Psoas muscle (tissue), 8 donors: ENCODE results near the gene PHPT1. TPM values are rescaled to one million over a fixed set of nuclear protein-coding genes. Genes with fewer than 3 reads are reported as not detected.
"Not testable (repeated sequence)": the region's sequence is repeated elsewhere in the genome, so short reads cannot be mapped to it uniquely, and the experiment has no call there.

Experiments used
- ATAC-seq, 4 donors: fragments of 200-7000 bp; cut with Tn5 transposase; one replicate each; pipeline ENCODE4 v1.9.1; 2020; ENCODE audit warnings: moderate library complexity in 3 of 4, mild to moderate bottlenecking in 2 of 4
- DNase-seq, 2 donors: peaks; one replicate each; pipeline ENCODE4 v3.0.0-alpha.2; 2020
- H3K27ac ChIP-seq: fragments of 200-600 bp; one replicate; pipeline ENCODE4 v1.8.0; 2022
- H3K27me3 ChIP-seq, 3 donors: fragments of 200-600 bp in 1 of 3; one replicate each; pipeline versions ENCODE4 v1.6.1 to v1.8.0; 2013 to 2022; ENCODE audit warnings: low read length in 2 of 3, mild to moderate bottlenecking in 2 of 3, moderate library complexity in 1 of 3; ENCODE audit not compliant: insufficient read depth in 3 of 3
- H3K36me3 ChIP-seq, 2 donors: fragments of 200-600 bp in 1 of 2; one replicate each; pipeline versions ENCODE4 v1.6.1 to v1.8.0; 2013 to 2022; ENCODE audit warnings: low read depth in 1 of 2, mild to moderate bottlenecking in 1 of 2, moderate library complexity in 1 of 2; ENCODE audit not compliant: insufficient read depth in 1 of 2
- H3K4me1 ChIP-seq: fragments of 200-600 bp; one replicate; pipeline ENCODE4 v1.8.0; 2022
- H3K4me3 ChIP-seq: fragments of 200-600 bp; one replicate; pipeline ENCODE4 v1.8.0; 2022; ENCODE audit warnings: mild to moderate bottlenecking
- H3K9me3 ChIP-seq: fragments of 200-600 bp; one replicate; pipeline ENCODE4 v1.8.0; 2022
- CTCF ChIP-seq: fragments of 200-600 bp; IDR thresholded peaks from one replicate; pipeline ENCODE4 v1.8.0; 2022; ENCODE audit warnings: antibody characterized with exemption
- WGBS, 3 donors: extraction: QIAGEN DNeasy Blood & Tissue Kit; methylation state at CpG; one replicate each; pipeline versions ENCODE4 v1.1.6 to v1.1.7; 2013; 5-methylcytosine and 5-hydroxymethylcytosine counted together
- intact Hi-C, 2 donors: fragments of 100-400 bp; cut with DNase I; formaldehyde crosslinking; loops; one replicate each; pipeline versions ENCODE4 v1.11.0 to v1.14.2; 2022
- polyA plus RNA-seq, 3 donors: library from polyadenylated mRNA; stranded (reverse); fragments of 200-250 nt; gene quantifications; one replicate each; pipeline ENCODE4 v1.2.3, GENCODE V29; 2013
- total RNA-seq, 4 donors: library from RNA; stranded (reverse); fragmentation: NEBNext Ultra II Directional in 2 of 4; extraction: Animal tissue kit (Norgen Biotek cat#: 25700) in 2 of 4; gene quantifications; one replicate each; pipeline versions ENCODE4 v1.2.1 to v1.2.4, GENCODE V29; 2021 to 2023
- donor health status: healthy with polysubstance abuse.
- donor health status: DM: no; HTN: no; CAD: no; lungs with moderate emphysema.
- donor health status: Bipolar disorder and iron deficiency.
- donor health status: healthy.
- donor health status: DM: yes; HTN: yes; CAD: no.
- donor health status: DM: no; HTN: no; CAD: no.
- donor health status: DM: no; HTN: no; CAD: no.
- donor health status: DM: yes; HTN: yes; CAD: no.

The PHPT1 gene
- total and polyA plus RNA-seq, 7 donors, result 154 to 295 (median 228) TPM

GRCh38 chr9:136829981-136830885 is 19.0 kb upstream of the PHPT1 start:
- peak in 1 of 4 donors; percentile 9 for ATAC-seq

GRCh38 chr9:136831002-136831719 is 18.0 kb upstream of the PHPT1 start:
- no peak for TF ChIP-seq CTCF
- ATAC-seq, result no peak

More at GRCh38 chr9:136829981-136830885, 19.0 kb upstream of the PHPT1 start:
- intact Hi-C loops, result no loop called here
- DNase-seq, result no peak
- WGBS, 3 donors, result 89 to 93% (median 92%) methylated on average over 41 of the region's 41 CpGs
- TF ChIP-seq CTCF, result no peak
- no peak overlapping the region for H3K4me3 ChIP-seq
- no peaks in the 10 kb centered on the region for H3K27me3 ChIP-seq
- H3K27ac ChIP-seq, result no peak overlapping the region
- no peaks in the 10 kb centered on the region for H3K4me1 ChIP-seq
- no peaks in the 10 kb centered on the region for H3K9me3 ChIP-seq
- peaks cover 0 to 81% of the 10 kb centered on the region in 2 donors for H3K36me3 ChIP-seq

GRCh38 chr9:136831720-136832104 is 17.5 kb upstream of the PHPT1 start:
- no peak overlapping the region for H3K4me3 ChIP-seq
- no peak for TF ChIP-seq CTCF
- DNase-seq (no peak), ATAC-seq (no peak)
- no peaks in the 10 kb centered on the region for H3K4me1 ChIP-seq
- 87 to 89% (median 88%) methylated on average over 23 of the region's 23 CpGs for WGBS, 3 donors
- H3K27ac ChIP-seq, result no peak overlapping the region
- no peaks in the 10 kb centered on the region for H3K9me3 ChIP-seq
- intact Hi-C loops, result no loop called here
- peaks cover 0 to 82% of the 10 kb centered on the region in 2 donors for H3K36me3 ChIP-seq
- no peaks in the 10 kb centered on the region for H3K27me3 ChIP-seq

More at GRCh38 chr9:136831002-136831719, 18.0 kb upstream of the PHPT1 start:
- H3K9me3 ChIP-seq, result no peaks in the 10 kb centered on the region
- intact Hi-C loops, result no loop called here
- DNase-seq, result no peak
- no peaks in the 10 kb centered on the region for H3K4me1 ChIP-seq
- no peak overlapping the region for H3K4me3 ChIP-seq
- H3K36me3 ChIP-seq, result peaks cover 0 to 82% of the 10 kb centered on the region in 2 donors
- WGBS, 3 donors, result 89 to 95% (median 90%) methylated on average over 30 of the region's 30 CpGs
- H3K27ac ChIP-seq, result no peak overlapping the region
- H3K27me3 ChIP-seq, result no peaks in the 10 kb centered on the region

GRCh38 chr9:136832581-136832980 is 16.6 kb upstream of the PHPT1 start:
- TF ChIP-seq CTCF, result no peak
- WGBS, 3 donors, result 76 to 87% (median 80%) methylated on average over 9 of the region's 9 CpGs

GRCh38 chr9:136833381-136834048 is 15.7 kb upstream of the PHPT1 start:
- intact Hi-C loops, H3K9me3 ChIP-seq, DNase-seq, H3K4me1 ChIP-seq, H3K27ac ChIP-seq, H3K4me3 ChIP-seq, ATAC-seq, H3K27me3 ChIP-seq: not testable (repeated sequence)
- 83 to 88% (median 86%) methylated on average over 15 to 16 of the region's 16 CpGs for whole genome bisulfite sequencing, 3 donors
- H3K36me3 ChIP-seq, result peaks cover 0 to 73% of the 10 kb centered on the region in 2 donors

More at GRCh38 chr9:136832581-136832980, 16.6 kb upstream of the PHPT1 start:
- Histone ChIP-seq H3K9me3 (no peaks in the 10 kb centered on the region), H3K36me3 (peaks cover 0 to 73% of the 10 kb centered on the region in 2 donors), H3K4me3 (no peak overlapping the region), H3K27ac (no peak overlapping the region), H3K27me3 (no peaks in the 10 kb centered on the region), H3K4me1 (no peaks in the 10 kb centered on the region)
- ATAC-seq (peak; percentile 51 to 75 (median 59)), DNase-seq (no peak)
- intact Hi-C loops, result no loop called here
